HG03196 (cell line): Measurements from ENCODE around the gene GRIK1.

Experiments
- ATAC-seq: cut with Tn5 transposase; IDR thresholded peaks from one replicate; pipeline ENCODE4 v1.9.1; 2021; ENCODE audit not compliant: unreplicated experiment

GRIK1 gene

GRCh38 chr21:29647353-29647781 is 292.4 kb downstream of the GRIK1 start:
- ATAC-seq: no peak

- ATAC-seq: no peak
Measured at GRCh38 chr21:29645666-29646553, 293.9 kb downstream of the GRIK1 start.

- ATAC-seq: no peak
Measured at GRCh38 chr21:29643289-29643688, 296.5 kb downstream of the GRIK1 start.

- no peak for ATAC-seq
Measured at GRCh38 chr21:29642551-29643245, 297.1 kb downstream of the GRIK1 start.

GRCh38 chr21:29641635-29642550 is 297.9 kb downstream of the GRIK1 start:
- ATAC-seq: no peak

GRCh38 chr21:29641001-29641634 is 298.7 kb downstream of the GRIK1 start:
- ATAC-seq: no peak

GRCh38 chr21:29640080-29640508 is 299.7 kb downstream of the GRIK1 start:
- no peak for ATAC-seq

- ATAC-seq: no peak
Measured at GRCh38 chr21:29639366-29640079, 300.3 kb downstream of the GRIK1 start.

GRCh38 chr21:29638761-29639327 is 301.0 kb downstream of the GRIK1 start:
- no peak for ATAC-seq

- ATAC-seq: no peak
Measured at GRCh38 chr21:29638138-29638537, 301.7 kb downstream of the GRIK1 start.

GRCh38 chr21:29637553-29637952 is 302.2 kb downstream of the GRIK1 start:
- ATAC-seq: no peak

- no peak for ATAC-seq
Measured at GRCh38 chr21:29637134-29637533, 302.7 kb downstream of the GRIK1 start.

- no peak for ATAC-seq
Measured at GRCh38 chr21:29634418-29634817, 305.4 kb downstream of the GRIK1 start.

- no peak for ATAC-seq
Measured at GRCh38 chr21:29633756-29634155, 306.0 kb downstream of the GRIK1 start.

- no peak for ATAC-seq
Measured at GRCh38 chr21:29630441-29630840, 309.4 kb downstream of the GRIK1 start.

- no peak for ATAC-seq
Measured at GRCh38 chr21:29627905-29628304, 311.9 kb downstream of the GRIK1 start.

- no peak for ATAC-seq
Measured at GRCh38 chr21:29626801-29627470, 312.9 kb downstream of the GRIK1 start.

- no peak for ATAC-seq
Measured at GRCh38 chr21:29625990-29626389, 313.8 kb downstream of the GRIK1 start.

GRCh38 chr21:29624776-29625175 is 315.0 kb downstream of the GRIK1 start:
- no peak for ATAC-seq
